ENCODE data around the gene EPGN. TPM values are rescaled to one million over a fixed set of nuclear protein-coding genes. Genes with fewer than 3 reads are reported as not detected.

EPGN gene
- polyA plus RNA-seq, 1 donor (not counting 4 experiments of a cell fraction or from before 2014, with no cell fraction given): 330 TPM

GRCh38 chr4:74292111-74292870, 16.0 kb upstream of the EPGN start:
- H3K4me1 ChIP-seq (ENCODE audit: control insufficient read depth, extremely low read depth, insufficient read depth, low read length): peaks cover 11% of the 10 kb centered on the region
- H3K27ac ChIP-seq (ENCODE audit: control insufficient read depth, insufficient read depth, low read length): no peak overlapping the region
- no peak for TF ChIP-seq EZH2 (IDR thresholded peaks at IDR 0.05; ENCODE audit: low read length)
- no peak for TF ChIP-seq CTCF (optimal IDR thresholded peaks at IDR 0.05 in 1 of 3, IDR thresholded peaks at IDR 0.05 in 1 of 3, conservative IDR thresholded peaks at IDR 0.05 in 1 of 3; ENCODE audit: extremely low read depth in 1 of 3, insufficient read depth in 2 of 3, low read length in 3 of 3)
- H3K4me3 ChIP-seq (ENCODE audit: control insufficient read depth in 2 of 3, extremely low read depth in 1 of 3, insufficient read depth in 2 of 3, low read depth in 1 of 3, low read length in 3 of 3): no peak overlapping the region
- dilution Hi-C loops (cut with MboI; ENCODE audit: extremely low pct_ligation_motif_present, low sequenced_read_pairs): no loop called here
- H3K27me3 ChIP-seq (ENCODE audit: control insufficient read depth, extremely low read depth, insufficient read depth, low read length): no peaks in the 10 kb centered on the region
- H3K4me2 ChIP-seq (ENCODE audit: control insufficient read depth, extremely low read depth, insufficient read depth, low read depth, low read length): no peak overlapping the region
- no peaks in the 10 kb centered on the region for H4K20me1 ChIP-seq (ENCODE audit: control insufficient read depth, extremely low read depth, insufficient read depth, low read length)
- FAIRE-seq: peak; percentile 23
- H3K9me1 ChIP-seq (ENCODE audit: control insufficient read depth, extremely low read depth, insufficient read depth, low read length): no peaks in the 10 kb centered on the region
- H3K9ac ChIP-seq (ENCODE audit: control insufficient read depth, extremely low read depth, insufficient read depth, low read length): no peak overlapping the region
- H3K36me3 ChIP-seq (ENCODE audit: control insufficient read depth in 2 of 2, extremely low read depth in 1 of 2, insufficient read depth in 2 of 2, low read length in 2 of 2): no peaks in the 10 kb centered on the region
- H2AFZ ChIP-seq (ENCODE audit: control insufficient read depth, low read length): no peak overlapping the region
- DNase-seq (ENCODE audit: low read depth, low spot score): no peak
- H3K79me2 ChIP-seq (ENCODE audit: control insufficient read depth, insufficient read depth, low read length): no peaks in the 10 kb centered on the region
- no peaks in the 10 kb centered on the region for H3K9me3 ChIP-seq (ENCODE audit: control insufficient read depth, low read depth, low read length)

- no peak overlapping the region for H3K4me3 ChIP-seq (ENCODE audit: control insufficient read depth in 2 of 3, extremely low read depth in 1 of 3, insufficient read depth in 2 of 3, low read depth in 1 of 3, low read length in 3 of 3)
- TF ChIP-seq CTCF (optimal IDR thresholded peaks at IDR 0.05 in 1 of 3, IDR thresholded peaks at IDR 0.05 in 1 of 3, conservative IDR thresholded peaks at IDR 0.05 in 1 of 3; ENCODE audit: extremely low read depth in 1 of 3, insufficient read depth in 2 of 3, low read length in 3 of 3): no peak
- no peak for TF ChIP-seq EZH2 (IDR thresholded peaks at IDR 0.05; ENCODE audit: low read length)
- H3K36me3 ChIP-seq (ENCODE audit: control insufficient read depth in 2 of 2, extremely low read depth in 1 of 2, insufficient read depth in 2 of 2, low read length in 2 of 2): no peaks in the 10 kb centered on the region
- dilution Hi-C loops (cut with MboI; ENCODE audit: extremely low pct_ligation_motif_present, low sequenced_read_pairs): no loop called here
- no peaks in the 10 kb centered on the region for H3K27me3 ChIP-seq (ENCODE audit: control insufficient read depth, extremely low read depth, insufficient read depth, low read length)
- no peak for FAIRE-seq
- no peaks in the 10 kb centered on the region for H3K79me2 ChIP-seq (ENCODE audit: control insufficient read depth, insufficient read depth, low read length)
- H3K27ac ChIP-seq (ENCODE audit: control insufficient read depth, insufficient read depth, low read length): no peak overlapping the region
- H3K9me1 ChIP-seq (ENCODE audit: control insufficient read depth, extremely low read depth, insufficient read depth, low read length): no peaks in the 10 kb centered on the region
- H3K9me3 ChIP-seq (ENCODE audit: control insufficient read depth, low read depth, low read length): no peaks in the 10 kb centered on the region
- no peak overlapping the region for H3K9ac ChIP-seq (ENCODE audit: control insufficient read depth, extremely low read depth, insufficient read depth, low read length)
- no peaks in the 10 kb centered on the region for H4K20me1 ChIP-seq (ENCODE audit: control insufficient read depth, extremely low read depth, insufficient read depth, low read length)
- H3K4me2 ChIP-seq (ENCODE audit: control insufficient read depth, extremely low read depth, insufficient read depth, low read depth, low read length): no peak overlapping the region
- H2AFZ ChIP-seq (ENCODE audit: control insufficient read depth, low read length): no peak overlapping the region
- H3K4me1 ChIP-seq (ENCODE audit: control insufficient read depth, extremely low read depth, insufficient read depth, low read length): peaks cover 11% of the 10 kb centered on the region
- no peak for DNase-seq (ENCODE audit: low read depth, low spot score)
Observed at GRCh38 chr4:74293558-74293957, 14.7 kb upstream of the EPGN start.
